ENCODE results near the gene DOK6.

The DOK6 gene

DNA sequence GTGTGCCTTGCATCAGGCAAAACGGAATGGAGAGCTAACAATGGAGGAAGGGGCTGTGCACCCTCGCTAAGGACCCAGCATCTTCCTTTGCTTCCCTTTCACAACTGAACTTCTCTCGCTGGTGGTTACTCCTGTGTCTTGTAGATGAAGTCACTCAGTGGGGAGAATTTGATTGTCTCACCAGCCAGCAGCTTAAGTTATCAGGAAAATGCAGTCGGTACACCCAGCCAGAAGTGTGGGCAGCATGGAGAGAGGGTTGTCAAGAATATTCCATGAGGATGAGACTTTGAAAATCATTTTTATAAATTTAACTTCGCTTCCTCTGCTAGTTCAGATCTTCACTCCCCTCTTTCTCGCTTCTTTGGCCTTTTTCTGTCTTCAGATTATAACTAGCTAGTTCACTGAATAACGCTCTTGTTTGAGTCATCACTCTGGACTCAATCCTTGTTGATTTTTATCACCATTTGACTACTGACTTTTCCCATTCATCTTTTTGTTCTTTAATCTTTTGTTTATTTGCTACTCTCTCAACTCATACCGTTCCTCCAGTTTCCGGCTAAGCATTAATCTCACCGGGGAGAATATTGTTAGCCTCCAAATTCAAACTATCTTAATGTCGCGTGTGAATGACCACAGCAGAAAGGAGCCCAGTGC, 325.3 kb downstream of the DOK6 start:
- TF ChIP-seq PAX5 (IDR thresholded peaks at IDR 0.05; ENCODE audit: insufficient read depth, low read length, severe bottlenecking) = no peak
- no peak for TF ChIP-seq POLR2A (IDR thresholded peaks at IDR 0.05; ENCODE audit: low read depth, low read length)
- TF ChIP-seq POU2F2 (IDR thresholded peaks at IDR 0.05; ENCODE audit: low read depth, low read length) = no peak
- TF ChIP-seq TAF1 (IDR thresholded peaks at IDR 0.05; ENCODE audit: low read depth, low read length) = no peak
- TF ChIP-seq SPI1 (IDR thresholded peaks at IDR 0.05; ENCODE audit: low read depth, low read length) = no peak
- no peak for TF ChIP-seq POLR2AphosphoS5 (IDR thresholded peaks at IDR 0.05; ENCODE audit: low read depth, low read length)
- FAIRE-seq (no peak), DNase-seq (ENCODE audit: insufficient read length, low spot score) (no peak)

- no peak for DNase-seq (ENCODE audit: insufficient read length, low spot score)
- no peak for TF ChIP-seq POLR2A (IDR thresholded peaks at IDR 0.05; ENCODE audit: low read depth, low read length)
- no peak for TF ChIP-seq SPI1 (IDR thresholded peaks at IDR 0.05; ENCODE audit: low read depth, low read length)
- no peak for TF ChIP-seq POLR2AphosphoS5 (IDR thresholded peaks at IDR 0.05; ENCODE audit: low read depth, low read length)
- FAIRE-seq = no peak
Measured at GRCh38 chr18:69727912-69728572, 327.4 kb downstream of the DOK6 start.

DNA sequence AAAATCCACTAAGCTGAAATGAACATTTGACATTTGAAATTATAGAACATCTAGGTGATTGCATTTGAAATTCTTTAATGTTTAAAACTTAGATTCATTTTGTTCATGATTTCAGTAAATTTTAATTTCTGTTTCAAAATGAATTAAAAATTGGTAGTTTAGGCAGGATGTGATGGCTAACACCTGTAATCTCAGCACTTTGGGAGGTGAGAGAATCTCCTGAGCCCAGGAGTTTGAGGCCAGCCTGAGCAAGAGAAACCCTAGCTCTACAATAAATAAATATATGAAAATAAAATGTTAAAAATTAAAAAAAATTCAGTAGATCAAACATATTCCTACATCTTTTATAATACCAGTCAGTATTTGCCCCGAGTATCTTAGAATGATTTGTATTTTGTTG, 330.0 kb downstream of the DOK6 start:
- DNase-seq (ENCODE audit: insufficient read length, low spot score) (no peak), FAIRE-seq (no peak)
- no peak for TF ChIP-seq PAX5 (IDR thresholded peaks at IDR 0.05; ENCODE audit: insufficient read depth, low read length, severe bottlenecking)
- no peak for TF ChIP-seq POU2F2 (IDR thresholded peaks at IDR 0.05; ENCODE audit: low read depth, low read length)
- no peak for TF ChIP-seq POLR2AphosphoS5 (IDR thresholded peaks at IDR 0.05; ENCODE audit: low read depth, low read length)
- TF ChIP-seq TAF1 (IDR thresholded peaks at IDR 0.05; ENCODE audit: low read depth, low read length) = no peak
- no peak for TF ChIP-seq POLR2A (IDR thresholded peaks at IDR 0.05; ENCODE audit: low read depth, low read length)
- no peak for TF ChIP-seq SPI1 (IDR thresholded peaks at IDR 0.05; ENCODE audit: low read depth, low read length)

DNA sequence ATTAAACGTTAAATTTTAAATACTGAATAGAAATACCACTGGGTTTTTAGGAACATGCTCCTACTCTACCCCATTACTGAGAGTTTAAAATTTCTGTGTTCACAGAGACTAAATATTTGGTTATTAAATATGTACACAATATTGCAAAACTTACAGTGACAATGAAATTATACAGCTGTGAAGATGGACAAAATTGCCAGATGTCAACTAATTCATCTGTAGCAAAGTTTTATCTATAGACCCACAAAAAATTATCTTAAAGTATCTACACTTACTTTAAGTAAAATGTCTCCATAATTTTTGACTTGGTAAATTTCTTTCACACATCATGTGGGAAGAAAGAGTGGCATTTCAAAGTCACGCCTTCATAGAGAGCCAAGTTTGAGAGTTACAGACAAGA, 333.8 kb downstream of the DOK6 start:
- DNase-seq (ENCODE audit: insufficient read length, low spot score) (no peak), FAIRE-seq (no peak)
- TF ChIP-seq POLR2AphosphoS5 (IDR thresholded peaks at IDR 0.05; ENCODE audit: low read depth, low read length) = no peak
- no peak for TF ChIP-seq POU2F2 (IDR thresholded peaks at IDR 0.05; ENCODE audit: low read depth, low read length)
- no peak for TF ChIP-seq TAF1 (IDR thresholded peaks at IDR 0.05; ENCODE audit: low read depth, low read length)
- TF ChIP-seq SPI1 (IDR thresholded peaks at IDR 0.05; ENCODE audit: low read depth, low read length) = no peak
- no peak for TF ChIP-seq POLR2A (IDR thresholded peaks at IDR 0.05; ENCODE audit: low read depth, low read length)
- TF ChIP-seq PAX5 (IDR thresholded peaks at IDR 0.05; ENCODE audit: insufficient read depth, low read length, severe bottlenecking) = no peak

DNA sequence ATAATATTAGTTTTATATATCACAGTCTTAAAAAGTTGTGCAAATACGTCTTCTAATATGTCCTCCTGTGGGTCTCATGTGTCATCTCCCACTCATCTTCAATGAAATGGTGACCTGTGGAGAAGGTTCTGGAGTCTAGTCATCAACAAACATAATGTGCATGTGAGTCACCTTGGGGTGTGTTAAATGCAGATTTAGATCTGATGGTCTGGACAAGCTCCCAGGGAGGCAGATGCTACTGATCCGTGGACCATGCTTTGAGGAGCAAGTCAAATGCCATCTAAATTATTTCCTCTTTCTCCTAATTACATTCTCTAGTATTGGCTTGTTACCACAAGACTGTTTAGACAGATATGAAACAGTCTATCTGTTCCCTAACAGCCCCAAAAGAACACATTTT, 336.0 kb downstream of the DOK6 start:
- DNase-seq (ENCODE audit: insufficient read length, low spot score) (no peak), FAIRE-seq (no peak)
- TF ChIP-seq SPI1 (IDR thresholded peaks at IDR 0.05; ENCODE audit: low read depth, low read length) (no peak), TAF1 (IDR thresholded peaks at IDR 0.05; ENCODE audit: low read depth, low read length) (no peak), POLR2A (IDR thresholded peaks at IDR 0.05; ENCODE audit: low read depth, low read length) (no peak), POLR2AphosphoS5 (IDR thresholded peaks at IDR 0.05; ENCODE audit: low read depth, low read length) (no peak), POU2F2 (IDR thresholded peaks at IDR 0.05; ENCODE audit: low read depth, low read length) (no peak), PAX5 (IDR thresholded peaks at IDR 0.05; ENCODE audit: insufficient read depth, low read length, severe bottlenecking) (no peak)

DNA sequence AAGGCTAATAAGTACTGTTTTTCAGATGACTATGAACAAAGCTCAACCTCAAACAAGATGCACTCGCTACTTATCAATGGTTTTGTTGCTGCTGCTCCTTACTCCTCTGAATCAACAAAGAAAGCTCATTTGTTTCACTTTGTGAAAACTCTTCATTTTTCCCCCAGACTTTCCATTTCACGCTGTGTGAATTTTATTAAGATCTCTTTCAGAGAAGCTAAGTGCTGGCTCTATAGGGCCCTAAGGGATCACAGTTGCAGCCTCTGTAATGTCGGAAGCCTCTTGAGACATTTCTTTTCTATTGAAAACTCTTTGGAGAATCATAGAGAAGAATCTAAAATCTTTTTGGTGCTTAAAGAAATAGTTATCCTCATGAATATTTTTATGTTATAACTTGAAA, 337.2 kb downstream of the DOK6 start:
- FAIRE-seq (no peak), DNase-seq (ENCODE audit: insufficient read length, low spot score) (no peak)
- no peak for TF ChIP-seq TAF1 (IDR thresholded peaks at IDR 0.05; ENCODE audit: low read depth, low read length)
- TF ChIP-seq POU2F2 (IDR thresholded peaks at IDR 0.05; ENCODE audit: low read depth, low read length) = no peak

GRCh38 chr18:69747388-69747787, 346.7 kb downstream of the DOK6 start:
- FAIRE-seq (no peak), DNase-seq (ENCODE audit: insufficient read length, low spot score) (no peak)

GRCh38 chr18:69752737-69753380, 352.2 kb downstream of the DOK6 start:
- FAIRE-seq = no peak
- TF ChIP-seq POU2F2 (IDR thresholded peaks at IDR 0.05; ENCODE audit: low read depth, low read length) = no peak
- TF ChIP-seq POLR2AphosphoS5 (IDR thresholded peaks at IDR 0.05; ENCODE audit: low read depth, low read length) = no peak
- TF ChIP-seq SPI1 (IDR thresholded peaks at IDR 0.05; ENCODE audit: low read depth, low read length) = no peak
- no peak for TF ChIP-seq TAF1 (IDR thresholded peaks at IDR 0.05; ENCODE audit: low read depth, low read length)
- TF ChIP-seq POLR2A (IDR thresholded peaks at IDR 0.05; ENCODE audit: low read depth, low read length) = no peak
- TF ChIP-seq PAX5 (IDR thresholded peaks at IDR 0.05; ENCODE audit: insufficient read depth, low read length, severe bottlenecking) = no peak

More at GRCh38 chr18:69747388-69747787, 346.7 kb downstream of the DOK6 start:
- no peak for TF ChIP-seq PAX5 (IDR thresholded peaks at IDR 0.05; ENCODE audit: insufficient read depth, low read length, severe bottlenecking)
- no peak for TF ChIP-seq SPI1 (IDR thresholded peaks at IDR 0.05; ENCODE audit: low read depth, low read length)
- TF ChIP-seq POLR2A (IDR thresholded peaks at IDR 0.05; ENCODE audit: low read depth, low read length) = no peak
- no peak for TF ChIP-seq TAF1 (IDR thresholded peaks at IDR 0.05; ENCODE audit: low read depth, low read length)
- TF ChIP-seq POLR2AphosphoS5 (IDR thresholded peaks at IDR 0.05; ENCODE audit: low read depth, low read length) = no peak
- no peak for TF ChIP-seq POU2F2 (IDR thresholded peaks at IDR 0.05; ENCODE audit: low read depth, low read length)

GRCh38 chr18:69754108-69754507, 353.4 kb downstream of the DOK6 start:
- no peak for TF ChIP-seq SPI1 (IDR thresholded peaks at IDR 0.05; ENCODE audit: low read depth, low read length)
- no peak for TF ChIP-seq POLR2AphosphoS5 (IDR thresholded peaks at IDR 0.05; ENCODE audit: low read depth, low read length)
- no peak for TF ChIP-seq POLR2A (IDR thresholded peaks at IDR 0.05; ENCODE audit: low read depth, low read length)
- no peak for TF ChIP-seq PAX5 (IDR thresholded peaks at IDR 0.05; ENCODE audit: insufficient read depth, low read length, severe bottlenecking)
- DNase-seq (ENCODE audit: insufficient read length, low spot score) = no peak
- no peak for FAIRE-seq

More at GRCh38 chr18:69752737-69753380, 352.2 kb downstream of the DOK6 start:
- DNase-seq (ENCODE audit: insufficient read length, low spot score) = no peak

Measured in GM12891 (cell line).